HG03135 (cell line): ENCODE measurements around the gene DEK.
"Not testable (repeated sequence)": the region's sequence is repeated elsewhere in the genome, so short reads cannot be mapped to it uniquely, and the experiment has no call there.

Experiments used
- ATAC-seq: cut with Tn5 transposase; IDR thresholded peaks from one replicate; pipeline ENCODE4 v1.9.1; 2021; ENCODE audit warnings: mild to moderate bottlenecking, moderate library complexity; ENCODE audit not compliant: unreplicated experiment

Gene DEK

GRCh38 chr6:18207949-18208348 is 56.4 kb downstream of the DEK start:
- ATAC-seq = no peak

GRCh38 chr6:18207438-18207837 is 56.9 kb downstream of the DEK start:
- ATAC-seq = no peak

GRCh38 chr6:18206591-18206990 is 57.7 kb downstream of the DEK start:
- no peak for ATAC-seq

GRCh38 chr6:18204691-18205090 is 59.6 kb downstream of the DEK start:
- ATAC-seq = no peak

GRCh38 chr6:18203786-18204185 is 60.5 kb downstream of the DEK start:
- no peak for ATAC-seq

GRCh38 chr6:18192026-18192425 is 72.3 kb downstream of the DEK start:
- no peak for ATAC-seq

GRCh38 chr6:18189196-18189595 is 75.1 kb downstream of the DEK start:
- no peak for ATAC-seq

GRCh38 chr6:18187701-18188100 is 76.6 kb downstream of the DEK start:
- no peak for ATAC-seq

- no peak for ATAC-seq
These were observed 77.6 kb downstream of the DEK start for GRCh38 chr6:18186540-18187250.

GRCh38 chr6:18186033-18186432 is 78.3 kb downstream of the DEK start:
- no peak for ATAC-seq

- ATAC-seq = no peak
These were observed 78.7 kb downstream of the DEK start for GRCh38 chr6:18185624-18186023.

- no peak for ATAC-seq
These were observed 80.6 kb downstream of the DEK start for GRCh38 chr6:18183766-18184165.

- no peak for ATAC-seq
These were observed 81.8 kb downstream of the DEK start for GRCh38 chr6:18182568-18182967.

GRCh38 chr6:18179770-18180356 is 84.5 kb downstream of the DEK start:
- ATAC-seq = no peak

- ATAC-seq = no peak
These were observed 85.2 kb downstream of the DEK start for GRCh38 chr6:18178960-18179615.

GRCh38 chr6:18177286-18177965 is 86.9 kb downstream of the DEK start:
- no peak for ATAC-seq

GRCh38 chr6:18176198-18176597 is 88.1 kb downstream of the DEK start:
- ATAC-seq = not testable (repeated sequence)
